Breast epithelium (tissue), 4 donors: Measurements from ENCODE around the gene PRPF40A. TPM values are rescaled to one million over a fixed set of nuclear protein-coding genes. Genes with fewer than 3 reads are reported as not detected.

ENCODE experiments used
- DNase-seq, 2 donors: peaks; one replicate each; pipeline ENCODE4 v3.0.0-alpha.2; 2019; ENCODE audit warnings: low spot score in 2 of 2
- H3K27ac ChIP-seq, 2 donors: fragments of 200-600 bp; sonication (generic) in 1 of 2; one replicate each; pipeline ENCODE4 v1.5.1; 2016 to 2019; ENCODE audit warnings: mild to moderate bottlenecking in 1 of 2
- H3K27me3 ChIP-seq, 2 donors: fragments of 200-600 bp; sonication (generic) in 1 of 2; one replicate each; pipeline versions ENCODE4 v1.5.1 to v1.6.0; 2017 to 2019; ENCODE audit warnings: control low read depth in 1 of 2, mild to moderate bottlenecking in 1 of 2
- H3K36me3 ChIP-seq: fragments of 200-600 bp; one replicate; pipeline ENCODE4 v1.5.1; 2019
- H3K4me1 ChIP-seq, 2 donors: fragments of 200-600 bp; sonication (generic); one replicate each; pipeline ENCODE4 v1.5.1; 2016 to 2019; ENCODE audit warnings: control low read depth in 1 of 2
- H3K4me3 ChIP-seq, 3 donors: fragments of 200-600 bp; sonication (generic); 1 replicate in 2 of 3; 2 replicates in 1 of 3; pipeline ENCODE4 v1.5.1; 2016 to 2019; ENCODE audit warnings: mild to moderate bottlenecking in 3 of 3, moderate library complexity in 2 of 3
- H3K9me3 ChIP-seq, 2 donors: fragments of 200-600 bp; sonication (generic) in 1 of 2; one replicate each; pipeline ENCODE4 v1.5.1; 2016 to 2019; ENCODE audit warnings: control low read depth in 1 of 2
- CTCF ChIP-seq, 3 donors: fragments of 450-650 bp; IDR thresholded peaks; one replicate each; pipeline ENCODE4 v1.5.1; 2016 to 2017; ENCODE audit warnings: antibody characterized with exemption in 3 of 3, mild to moderate bottlenecking in 3 of 3, moderate library complexity in 3 of 3
- POLR2A ChIP-seq: fragments of 450-650 bp; IDR thresholded peaks from one replicate; pipeline ENCODE4 v1.6.1; 2016; ENCODE audit warnings: antibody characterized with exemption, mild to moderate bottlenecking, moderate library complexity
- POLR2AphosphoS5 ChIP-seq, 3 donors: sonication (generic); formaldehyde crosslinking; IDR thresholded peaks; one replicate each; pipeline ENCODE4 v1.6.1; 2017; ENCODE audit warnings: antibody characterized with exemption in 3 of 3
- intact Hi-C: fragments of 100-400 bp; cut with DNase I; formaldehyde crosslinking; loops from one replicate; pipeline ENCODE4 v1.15.1; 2023; ENCODE audit warnings: low total_unique reads
- total RNA-seq, 3 donors: library from RNA; depleted of rRNA; stranded (reverse); fragments of >200 nt; gene quantifications; one replicate each; pipeline ENCODE4 v1.1.0, GENCODE V29; 2016

Gene PRPF40A
- total RNA-seq, 3 donors from 2014 or later = 81.8 to 131 (median 107) TPM

DNA sequence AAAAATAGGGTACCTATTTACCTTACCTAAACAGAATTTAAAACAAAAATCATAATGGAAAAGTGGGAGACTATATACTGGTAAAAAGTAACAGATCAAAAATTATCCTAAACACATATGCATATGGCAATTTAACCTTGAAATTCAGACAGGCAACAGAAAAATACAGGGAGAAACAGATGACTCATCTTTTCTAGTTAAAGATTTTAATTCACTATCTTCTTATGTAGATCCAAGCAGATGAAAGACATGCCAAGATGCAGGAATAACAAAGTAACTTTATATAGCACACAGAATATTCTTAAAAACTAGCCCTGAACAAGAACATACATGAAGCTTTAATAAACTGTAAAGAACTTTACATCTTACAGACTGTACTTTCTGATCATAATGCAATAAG lies 30.9 kb downstream of the PRPF40A start:
- TF ChIP-seq CTCF (IDR thresholded peaks at IDR 0.05) = no peak
- TF ChIP-seq POLR2A = no peak
- TF ChIP-seq POLR2AphosphoS5 (IDR thresholded peaks at IDR 0.05) = no peak
- intact Hi-C loops = no loop called here
- no peak overlapping the region for H3K27ac ChIP-seq
- no peaks in the 10 kb centered on the region for H3K27me3 ChIP-seq
- no peaks in the 10 kb centered on the region for H3K36me3 ChIP-seq
- DNase-seq = no peak
- H3K9me3 ChIP-seq = no peaks in the 10 kb centered on the region
- no peak overlapping the region for H3K4me3 ChIP-seq
- no peaks in the 10 kb centered on the region for H3K4me1 ChIP-seq

DNA sequence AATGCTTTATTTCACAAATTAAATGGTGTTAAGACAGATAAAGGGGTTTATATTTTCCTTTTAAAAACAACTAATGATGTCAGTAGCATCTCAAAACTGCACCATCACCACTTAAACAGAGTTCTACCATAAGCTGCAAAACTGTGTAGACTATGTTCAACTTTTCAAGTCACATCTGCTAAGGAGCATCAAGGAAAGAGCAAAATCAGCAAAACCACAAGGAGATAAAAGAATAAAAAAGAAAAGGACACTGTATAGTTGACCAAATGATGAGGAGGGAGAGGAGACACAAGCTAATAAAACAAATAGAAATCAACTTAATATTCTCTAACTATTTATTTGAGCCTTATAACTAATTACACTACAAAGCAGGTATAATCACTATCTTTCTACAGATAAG lies 33.9 kb downstream of the PRPF40A start:
- H3K36me3 ChIP-seq = no peaks in the 10 kb centered on the region
- H3K9me3 ChIP-seq = no peaks in the 10 kb centered on the region
- H3K4me1 ChIP-seq = no peaks in the 10 kb centered on the region
- no peaks in the 10 kb centered on the region for H3K27me3 ChIP-seq
- H3K4me3 ChIP-seq = no peak overlapping the region
- intact Hi-C loops = no loop called here
- TF ChIP-seq CTCF (IDR thresholded peaks at IDR 0.05) (no peak), POLR2AphosphoS5 (IDR thresholded peaks at IDR 0.05) (no peak), POLR2A (no peak)
- no peak overlapping the region for H3K27ac ChIP-seq
- no peak for DNase-seq

DNA sequence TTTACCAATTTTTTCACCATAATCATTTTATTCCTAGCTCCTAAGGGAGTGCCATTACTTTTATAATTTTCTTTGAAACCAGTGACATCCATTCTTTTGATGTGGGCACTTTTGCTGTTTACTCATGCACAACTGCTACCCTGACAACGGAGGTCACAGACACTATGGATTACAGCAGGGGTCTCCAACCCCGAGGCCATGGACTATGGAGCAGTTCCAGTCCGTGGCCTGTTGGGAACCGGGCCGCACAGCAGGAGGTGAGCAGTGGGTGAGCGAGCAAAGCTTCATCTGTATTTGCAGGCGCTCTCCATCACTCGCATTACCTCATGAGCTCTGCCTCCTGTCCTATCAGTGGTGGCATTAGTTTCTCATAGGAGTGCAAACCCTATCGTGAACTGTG lies 34.6 kb downstream of the PRPF40A start:
- TF ChIP-seq POLR2A = no peak
- no peak for TF ChIP-seq POLR2AphosphoS5 (IDR thresholded peaks at IDR 0.05)
- TF ChIP-seq CTCF (IDR thresholded peaks at IDR 0.05) = no peak
- Histone ChIP-seq H3K4me1 (no peaks in the 10 kb centered on the region), H3K27ac (no peak overlapping the region), H3K4me3 (no peak overlapping the region), H3K36me3 (no peaks in the 10 kb centered on the region), H3K27me3 (no peaks in the 10 kb centered on the region), H3K9me3 (no peaks in the 10 kb centered on the region)
- intact Hi-C loops = no loop called here
- DNase-seq = no peak

DNA sequence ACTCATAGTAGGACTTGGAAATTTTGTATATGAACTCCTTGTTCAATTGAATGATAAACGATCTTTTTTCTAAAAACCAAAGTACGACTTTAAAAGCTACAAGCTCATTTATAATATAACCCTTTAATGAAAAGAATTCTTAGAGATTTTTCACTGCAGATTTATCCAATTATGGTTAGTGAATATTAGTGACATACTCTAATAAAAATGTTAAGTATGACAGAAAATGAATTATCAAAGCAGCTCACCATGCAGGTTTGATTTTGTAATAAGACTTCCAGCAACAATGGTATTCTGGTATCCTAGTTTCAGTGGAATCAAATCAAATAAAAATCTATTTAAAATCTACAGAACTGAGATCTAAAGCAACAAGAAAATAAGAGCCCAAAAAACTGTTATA lies 38.5 kb downstream of the PRPF40A start:
- H3K27me3 ChIP-seq = no peaks in the 10 kb centered on the region
- TF ChIP-seq POLR2A (no peak), CTCF (IDR thresholded peaks at IDR 0.05) (no peak), POLR2AphosphoS5 (IDR thresholded peaks at IDR 0.05) (no peak)
- no peak for DNase-seq
- no peak overlapping the region for H3K27ac ChIP-seq
- H3K4me3 ChIP-seq = no peak overlapping the region
- intact Hi-C loops = no loop called here
- H3K9me3 ChIP-seq = no peaks in the 10 kb centered on the region
- H3K36me3 ChIP-seq = no peaks in the 10 kb centered on the region
- no peaks in the 10 kb centered on the region for H3K4me1 ChIP-seq

DNA sequence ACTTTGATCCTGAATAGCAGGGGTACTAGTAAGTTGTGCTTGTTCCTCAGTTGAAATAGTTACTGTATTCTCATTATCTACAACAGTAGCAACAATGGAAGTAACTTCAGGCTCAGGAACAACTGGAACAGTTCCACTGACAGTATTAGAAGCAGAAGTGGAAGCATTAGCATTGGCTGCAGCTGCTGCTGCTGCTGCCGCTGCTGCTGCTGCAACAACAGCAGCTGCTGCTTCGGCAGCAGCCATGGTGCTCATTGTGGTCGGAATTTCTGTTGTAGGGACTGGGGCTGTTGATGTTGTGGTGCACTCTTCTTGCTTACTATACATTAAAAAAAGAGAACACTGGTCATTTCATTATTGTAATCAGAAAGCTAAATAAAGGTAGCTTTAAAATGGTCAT lies 40.8 kb downstream of the PRPF40A start:
- H3K4me1 ChIP-seq = no peaks in the 10 kb centered on the region
- intact Hi-C loops = no loop called here
- H3K27me3 ChIP-seq = no peaks in the 10 kb centered on the region
- H3K36me3 ChIP-seq = no peaks in the 10 kb centered on the region
- DNase-seq = no peak
- no peak overlapping the region for H3K27ac ChIP-seq
- no peak overlapping the region for H3K4me3 ChIP-seq
- TF ChIP-seq POLR2A = no peak
- TF ChIP-seq CTCF (IDR thresholded peaks at IDR 0.05) = no peak
- no peak for TF ChIP-seq POLR2AphosphoS5 (IDR thresholded peaks at IDR 0.05)
- no peaks in the 10 kb centered on the region for H3K9me3 ChIP-seq
